IPS DF 4.7 (cell line): ENCODE data around the gene COL9A3.
"Not testable (repeated sequence)": the region's sequence is repeated elsewhere in the genome, so short reads cannot be mapped to it uniquely, and the experiment has no call there.

Experiments used
- DNase-seq: peaks from one replicate; pipeline ENCODE4 v3.0.0-alpha.2; 2013; ENCODE audit warnings: low spot score; ENCODE audit errors: extremely low read depth

COL9A3 gene

GRCh38 chr20:62834967-62835730, 18.3 kb downstream of the COL9A3 start:
- DNase-seq, result no peak

- no peak for DNase-seq
Measured at GRCh38 chr20:62835931-62836861, 19.3 kb downstream of the COL9A3 start.

- no peak for DNase-seq
Measured at GRCh38 chr20:62836967-62837490, 20.2 kb downstream of the COL9A3 start.

GRCh38 chr20:62837790-62838127, 20.9 kb downstream of the COL9A3 start:
- no peak for DNase-seq

- DNase-seq, result no peak
Measured at GRCh38 chr20:62838128-62838891, 21.5 kb downstream of the COL9A3 start.

- DNase-seq, result no peak
Measured at GRCh38 chr20:62839261-62839660, 22.4 kb downstream of the COL9A3 start.

- no peak for DNase-seq
Measured at GRCh38 chr20:62839816-62840215, 23.0 kb downstream of the COL9A3 start.

- DNase-seq, result no peak
Measured at GRCh38 chr20:62840244-62841197, 23.7 kb downstream of the COL9A3 start.

- no peak for DNase-seq
Measured at GRCh38 chr20:62841705-62842212, 24.9 kb downstream of the COL9A3 start.

- no peak for DNase-seq
Measured at GRCh38 chr20:62843656-62844055, 26.8 kb downstream of the COL9A3 start.

GRCh38 chr20:62844182-62844581, 27.3 kb downstream of the COL9A3 start:
- no peak for DNase-seq

- DNase-seq, result no peak
Measured at GRCh38 chr20:62845416-62846160, 28.7 kb downstream of the COL9A3 start.

- no peak for DNase-seq
Measured at GRCh38 chr20:62846166-62846890, 29.5 kb downstream of the COL9A3 start.

GRCh38 chr20:62848917-62849316, 32.1 kb downstream of the COL9A3 start:
- DNase-seq, result not testable (repeated sequence)

GRCh38 chr20:62849431-62849830, 32.6 kb downstream of the COL9A3 start:
- DNase-seq, result no peak

GRCh38 chr20:62850333-62850974, 33.6 kb downstream of the COL9A3 start:
- DNase-seq, result no peak

- DNase-seq, result no peak
Measured at GRCh38 chr20:62852196-62852595, 35.3 kb downstream of the COL9A3 start.

GRCh38 chr20:62852841-62853240, 36.0 kb downstream of the COL9A3 start:
- DNase-seq, result no peak
